Liver (tissue), 9 donors: ENCODE results near the gene CCKAR. TPM values are rescaled to one million over a fixed set of nuclear protein-coding genes. Genes with fewer than 3 reads are reported as not detected.

ENCODE experiments used
- DNase-seq: peaks from one replicate; pipeline ENCODE4 v3.0.0-alpha.2; 2017; ENCODE audit warnings: low spot score
- H3K27ac ChIP-seq, 2 donors: one replicate each; pipeline ENCODE4 v1.7.0; 2013; ENCODE audit warnings: inconsistent platforms in 2 of 2, low read length in 2 of 2, control low read depth in 1 of 2, low read depth in 1 of 2, mild to moderate bottlenecking in 1 of 2
- H3K27me3 ChIP-seq, 4 donors: one replicate each; pipeline versions ENCODE4 v1.6.1 to v1.7.0; 2013; ENCODE audit warnings: low read length in 3 of 4, inconsistent platforms in 1 of 4, mild to moderate bottlenecking in 1 of 4, moderate library complexity in 1 of 4; ENCODE audit not compliant: control insufficient read depth in 4 of 4, insufficient read depth in 4 of 4
- H3K36me3 ChIP-seq, 4 donors: one replicate each; pipeline versions ENCODE4 v1.6.1 to v1.7.0; 2013; ENCODE audit warnings: low read length in 3 of 4, mild to moderate bottlenecking in 3 of 4, low read depth in 1 of 4, moderate library complexity in 1 of 4; ENCODE audit not compliant: control insufficient read depth in 4 of 4, insufficient read depth in 3 of 4
- H3K4me1 ChIP-seq, 4 donors: one replicate each; pipeline versions ENCODE4 v1.6.1 to v1.7.0; 2013; ENCODE audit warnings: low read length in 3 of 4, mild to moderate bottlenecking in 3 of 4, moderate library complexity in 1 of 4; ENCODE audit not compliant: control insufficient read depth in 4 of 4, insufficient read depth in 4 of 4
- H3K4me3 ChIP-seq, 3 donors: one replicate each; pipeline versions ENCODE4 v1.6.1 to v1.7.0; 2013; ENCODE audit warnings: low read length in 3 of 3, control low read depth in 1 of 3, low read depth in 1 of 3, mild to moderate bottlenecking in 1 of 3
- H3K9ac ChIP-seq, 2 donors: one replicate each; pipeline ENCODE4 v1.7.0; 2013; ENCODE audit warnings: low read length in 2 of 2, mild to moderate bottlenecking in 2 of 2, moderate library complexity in 2 of 2, control low read depth in 1 of 2, low read depth in 1 of 2
- H3K9me3 ChIP-seq, 4 donors: one replicate each; pipeline versions ENCODE4 v1.6.1 to v1.7.0; 2013; ENCODE audit warnings: low read length in 3 of 4; ENCODE audit not compliant: control insufficient read depth in 4 of 4
- ATF3 ChIP-seq: IDR thresholded peaks from 2 replicates; pipeline ENCODE4 v1.6.1; 2016; ENCODE audit warnings: antibody characterized with exemption
- CTCF ChIP-seq: fragments of 150-350 bp; IDR thresholded peaks from 2 replicates; pipeline ENCODE4 v1.5.1; 2017; ENCODE audit warnings: improper control_type of control experiment, low read depth, low read length; ENCODE audit not compliant: missing input control
- FOXA1 ChIP-seq: IDR thresholded peaks from 2 replicates; pipeline ENCODE4 v1.6.1; 2016; ENCODE audit warnings: antibody characterized with exemption
- FOXA2 ChIP-seq: IDR thresholded peaks from 2 replicates; pipeline ENCODE4 v1.6.1; 2016; ENCODE audit warnings: antibody characterized with exemption
- HNF4A ChIP-seq, 2 donors: conservative IDR thresholded peaks; 2 replicates each; pipeline ENCODE4 v1.6.1; 2016; ENCODE audit warnings: antibody characterized with exemption in 2 of 2, mild to moderate bottlenecking in 2 of 2
- HNF4G ChIP-seq: IDR thresholded peaks from 2 replicates; pipeline ENCODE4 v1.6.1; 2016; ENCODE audit warnings: antibody characterized with exemption
- JUND ChIP-seq, 2 donors: IDR thresholded peaks; 2 replicates each; pipeline ENCODE4 v1.6.1; 2016; ENCODE audit warnings: antibody characterized with exemption in 2 of 2
- NR2F2 ChIP-seq: IDR thresholded peaks from 2 replicates; pipeline ENCODE4 v1.6.1; 2016; ENCODE audit warnings: antibody characterized with exemption
- RAD21 ChIP-seq, 2 donors: IDR thresholded peaks; 2 replicates each; pipeline ENCODE4 v1.6.1; 2016; ENCODE audit warnings: antibody characterized with exemption in 2 of 2, mild to moderate bottlenecking in 2 of 2
- REST ChIP-seq: IDR thresholded peaks from 2 replicates; pipeline ENCODE4 v1.6.1; 2016; ENCODE audit warnings: antibody characterized with exemption, mild to moderate bottlenecking
- RXRA ChIP-seq, 2 donors: IDR thresholded peaks; 2 replicates each; pipeline ENCODE4 v1.6.1; 2017 to 2018; ENCODE audit warnings: antibody characterized with exemption in 2 of 2, mild to moderate bottlenecking in 1 of 2
- SP1 ChIP-seq: IDR thresholded peaks from 2 replicates; pipeline ENCODE4 v1.6.1; 2018; ENCODE audit warnings: antibody characterized with exemption, mild to moderate bottlenecking
- YY1 ChIP-seq: IDR thresholded peaks from 2 replicates; pipeline ENCODE4 v1.6.1; 2016; ENCODE audit warnings: antibody characterized with exemption, mild to moderate bottlenecking
- ZBTB33 ChIP-seq: IDR thresholded peaks from 2 replicates; pipeline ENCODE4 v1.6.1; 2016; ENCODE audit warnings: antibody characterized with exemption
- WGBS: extraction: QIAGEN DNeasy Blood & Tissue Kit; methylation state at CpG from one replicate; pipeline ENCODE4 v1.1.7; 2013; 5-methylcytosine and 5-hydroxymethylcytosine counted together
- polyA plus RNA-seq, 2 donors: library from polyadenylated mRNA; stranded (reverse) in 1 of 2; unstranded in 1 of 2; fragments of 200-250 nt in 1 of 2; fragments of >200 nt in 1 of 2; fragmentation: Nextera tagmentation in 1 of 2; extraction: Ambion mirVana in 1 of 2; gene quantifications; one replicate each; pipeline versions ENCODE4 v1.2.1 to v1.2.3, GENCODE V29; 2013 to 2015
- total RNA-seq, 2 donors: library from RNA; depleted of rRNA; stranded (reverse); fragments of >200 nt; gene quantifications; one replicate each; pipeline ENCODE4 v1.2.3, GENCODE V29; 2014
- donor health status: healthy.
- donor health status: healthy.
- donor health status: healthy.
- donor health status: healthy.
- donor health status: healthy.

CCKAR gene
- total RNA-seq (not detected), polyA plus RNA-seq (not detected)

- TF ChIP-seq REST (no peak), HNF4G (no peak), SP1 (no peak), HNF4A (conservative IDR thresholded peaks at IDR 0.05) (no peak), CTCF (no peak), FOXA1 (no peak), ATF3 (no peak), RAD21 (IDR thresholded peaks at IDR 0.05) (no peak), FOXA2 (no peak), ZBTB33 (no peak), JUND (IDR thresholded peaks at IDR 0.05) (no peak), NR2F2 (no peak), YY1 (no peak), RXRA (IDR thresholded peaks at IDR 0.05) (no peak)
- WGBS = 64% methylated on average over 24 of the region's 24 CpGs
- Histone ChIP-seq H3K4me3 (no peak within 1 kb of the TSS), H3K4me1 (no peaks in the 10 kb centered on the region), H3K9ac (no peak within 1 kb of the TSS), H3K36me3 (no peaks in the 10 kb centered on the region), H3K9me3 (no peaks in the 10 kb centered on the region), H3K27me3 (peaks cover 0 to 7% (median 3%) of the 10 kb centered on the region in 4 donors), H3K27ac (no peak within 1 kb of the TSS)
- DNase-seq = no peak
Observed at GRCh38 chr4:26490111-26490959, at the start of gene CCKAR. Gene CCKAR, minus strand, starts transcription at chr4:26490484. Its CDS starts 217 bp downstream, at chr4:26490267.

GRCh38 chr4:26533685-26534084, 43.4 kb upstream of the CCKAR start:
- Histone ChIP-seq H3K4me1 (no peaks in the 10 kb centered on the region), H3K36me3 (no peaks in the 10 kb centered on the region), H3K4me3 (no peak overlapping the region), H3K27ac (no peak overlapping the region), H3K9ac (no peak overlapping the region), H3K9me3 (no peaks in the 10 kb centered on the region), H3K27me3 (no peaks in the 10 kb centered on the region)
- DNase-seq = no peak
- WGBS = 75% methylated on average over 2 of the region's 2 CpGs
- TF ChIP-seq JUND (IDR thresholded peaks at IDR 0.05) (no peak), REST (no peak), FOXA1 (no peak), YY1 (no peak), HNF4A (conservative IDR thresholded peaks at IDR 0.05) (no peak), RAD21 (IDR thresholded peaks at IDR 0.05) (no peak), ZBTB33 (no peak), CTCF (no peak)
